Dedifferentiated amniotic fluid mesenchymal stem cell (primary cell): ENCODE data around the gene ARHGEF16.

Experiments
- DNase-seq: peaks from one replicate; pipeline ENCODE4 v3.0.0-alpha.2; 2016; ENCODE audit errors: extremely low spot score

The ARHGEF16 gene

DNA sequence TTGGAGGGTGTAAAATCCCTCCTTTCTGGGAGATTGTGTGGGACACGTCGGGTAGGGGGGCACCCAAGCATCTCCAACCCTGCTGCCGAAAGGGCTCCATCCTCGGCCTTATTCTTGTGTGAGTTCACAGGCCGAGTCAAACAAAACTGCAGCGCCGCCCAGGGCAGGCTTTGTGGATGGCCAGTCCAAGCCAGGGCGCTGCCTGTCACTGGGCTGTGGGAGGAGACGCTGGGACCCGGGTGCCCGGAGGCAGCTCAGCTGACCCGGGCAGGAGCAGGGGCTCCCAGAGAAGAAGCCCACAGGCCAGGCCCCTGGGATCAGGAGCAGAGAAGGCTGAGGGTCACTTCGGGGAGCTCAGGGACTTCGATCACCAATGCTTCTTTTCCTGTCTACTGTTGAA is 31.8 kb upstream of the ARHGEF16 start:
- DNase-seq, result no peak

DNA sequence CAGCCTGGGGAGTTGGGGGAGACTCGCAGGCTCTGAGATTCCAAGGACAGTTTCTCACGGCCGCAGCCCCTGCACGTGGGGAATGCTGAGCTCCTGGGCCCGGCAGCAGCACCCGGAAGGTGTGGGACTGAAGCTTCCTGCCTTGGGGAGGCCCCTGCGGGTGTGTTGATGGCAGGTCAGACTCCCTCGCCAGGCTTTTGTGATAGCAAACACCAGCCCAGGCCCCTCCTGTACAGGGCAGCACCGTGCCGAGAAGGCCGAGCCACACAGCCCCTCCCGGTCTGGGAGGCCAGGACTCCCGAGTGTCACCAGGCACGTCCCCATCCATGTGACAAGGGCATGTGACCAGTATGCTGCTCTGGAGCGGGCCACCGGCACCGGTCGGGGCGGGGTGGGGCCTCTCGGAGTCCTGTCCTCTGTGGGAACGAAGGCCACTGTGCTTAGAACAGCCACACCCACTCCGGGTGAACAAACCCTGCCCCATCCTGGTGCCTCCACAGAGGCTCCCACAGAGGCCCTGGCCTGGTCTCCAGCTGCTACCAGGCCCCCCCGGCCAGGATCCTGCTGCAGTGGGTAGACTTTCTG is 31.1 kb upstream of the ARHGEF16 start:
- no peak for DNase-seq

DNA sequence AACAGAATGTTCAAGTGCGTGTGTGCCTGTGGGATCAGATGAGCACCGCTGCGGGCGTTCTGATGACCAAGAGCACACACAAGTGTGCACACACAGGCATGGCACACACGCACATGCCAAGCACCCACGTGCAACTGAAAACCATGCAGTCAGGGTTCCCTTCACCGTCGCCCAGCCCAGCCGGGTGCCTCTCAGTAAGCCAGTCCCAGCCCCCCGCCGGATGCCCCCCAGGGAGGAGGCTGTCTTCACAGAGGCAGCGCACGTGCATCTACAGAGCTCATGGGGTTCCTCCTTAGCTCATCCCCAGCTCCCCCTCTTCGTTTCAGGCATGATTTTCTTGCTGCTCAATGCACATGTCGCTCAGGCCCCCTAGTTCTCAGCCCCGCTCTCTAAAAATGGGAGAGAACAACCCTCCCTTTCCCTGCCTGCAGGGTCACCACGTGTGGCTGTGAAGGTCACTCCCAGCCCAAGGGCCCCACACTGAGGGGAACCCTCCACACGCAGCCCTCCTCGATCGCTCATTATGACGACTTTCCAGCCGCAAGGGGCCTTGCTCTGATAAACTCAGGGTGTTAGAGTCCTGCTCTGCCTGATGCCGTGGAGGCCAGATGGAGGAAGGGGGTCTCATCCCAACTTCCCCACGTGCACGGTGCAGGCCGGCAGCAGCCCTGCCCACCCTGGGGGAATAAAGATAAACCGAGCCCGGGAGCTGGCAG is 30.4 kb upstream of the ARHGEF16 start:
- DNase-seq, result no peak

DNA sequence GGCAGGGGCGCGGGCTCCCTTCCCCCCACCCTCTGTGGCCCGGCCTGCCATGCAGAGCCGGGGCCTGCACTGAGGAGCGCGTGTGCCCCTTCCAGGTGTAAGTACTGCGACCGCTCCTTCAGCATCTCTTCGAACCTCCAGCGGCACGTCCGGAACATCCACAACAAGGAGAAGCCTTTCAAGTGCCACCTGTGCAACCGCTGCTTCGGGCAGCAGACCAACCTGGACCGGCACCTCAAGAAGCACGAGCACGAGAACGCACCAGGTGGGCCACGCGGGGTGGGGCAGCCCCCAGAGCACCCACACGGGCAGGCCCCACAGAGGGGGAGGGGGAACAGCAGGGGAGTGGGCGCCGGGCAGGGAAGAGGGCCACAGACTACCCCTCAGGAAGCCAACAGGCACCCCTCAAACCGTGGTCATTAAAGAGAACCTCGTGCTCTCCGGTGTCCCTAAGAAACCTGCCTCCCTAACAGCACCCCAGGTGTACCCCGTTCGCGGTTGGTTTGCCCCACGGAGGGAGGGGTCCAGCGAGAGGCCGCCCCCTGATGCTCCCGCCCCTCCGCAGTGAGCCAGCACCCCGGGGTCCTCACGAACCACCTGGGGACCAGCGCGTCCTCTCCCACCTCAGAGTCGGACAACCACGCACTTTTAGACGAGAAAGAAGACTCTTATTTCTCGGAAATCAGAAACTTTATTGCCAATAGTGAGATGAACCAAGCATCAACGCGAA is 28.8 kb upstream of the ARHGEF16 start:
- DNase-seq, result no peak

DNA sequence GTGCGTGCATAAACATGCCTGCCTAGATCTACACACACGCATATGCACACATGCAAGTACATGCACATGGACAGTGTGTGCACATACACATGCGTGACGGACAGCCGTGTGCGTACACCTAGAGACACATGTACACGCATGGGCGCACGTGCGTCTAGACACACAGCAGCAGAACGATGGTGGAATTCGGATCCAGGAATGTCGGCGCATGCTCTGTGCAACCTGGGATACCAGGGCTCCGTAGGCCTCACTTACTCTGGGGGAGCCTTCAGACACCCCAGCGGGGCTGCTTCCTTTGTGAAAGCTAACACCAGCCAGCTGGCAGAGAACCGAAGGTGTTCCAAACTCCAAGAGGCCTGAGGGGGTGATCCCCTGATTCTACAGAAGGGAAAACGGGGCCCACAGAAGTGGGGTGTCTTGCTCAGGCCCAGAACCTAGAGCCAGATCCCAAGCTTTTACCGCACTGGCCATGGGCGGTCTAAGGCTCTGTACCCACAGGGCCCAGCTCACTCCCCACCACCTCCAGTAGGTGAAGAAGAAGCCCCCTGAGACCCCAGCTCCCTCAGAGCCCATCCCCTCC is 27.4 kb upstream of the ARHGEF16 start:
- DNase-seq, result no peak

DNA sequence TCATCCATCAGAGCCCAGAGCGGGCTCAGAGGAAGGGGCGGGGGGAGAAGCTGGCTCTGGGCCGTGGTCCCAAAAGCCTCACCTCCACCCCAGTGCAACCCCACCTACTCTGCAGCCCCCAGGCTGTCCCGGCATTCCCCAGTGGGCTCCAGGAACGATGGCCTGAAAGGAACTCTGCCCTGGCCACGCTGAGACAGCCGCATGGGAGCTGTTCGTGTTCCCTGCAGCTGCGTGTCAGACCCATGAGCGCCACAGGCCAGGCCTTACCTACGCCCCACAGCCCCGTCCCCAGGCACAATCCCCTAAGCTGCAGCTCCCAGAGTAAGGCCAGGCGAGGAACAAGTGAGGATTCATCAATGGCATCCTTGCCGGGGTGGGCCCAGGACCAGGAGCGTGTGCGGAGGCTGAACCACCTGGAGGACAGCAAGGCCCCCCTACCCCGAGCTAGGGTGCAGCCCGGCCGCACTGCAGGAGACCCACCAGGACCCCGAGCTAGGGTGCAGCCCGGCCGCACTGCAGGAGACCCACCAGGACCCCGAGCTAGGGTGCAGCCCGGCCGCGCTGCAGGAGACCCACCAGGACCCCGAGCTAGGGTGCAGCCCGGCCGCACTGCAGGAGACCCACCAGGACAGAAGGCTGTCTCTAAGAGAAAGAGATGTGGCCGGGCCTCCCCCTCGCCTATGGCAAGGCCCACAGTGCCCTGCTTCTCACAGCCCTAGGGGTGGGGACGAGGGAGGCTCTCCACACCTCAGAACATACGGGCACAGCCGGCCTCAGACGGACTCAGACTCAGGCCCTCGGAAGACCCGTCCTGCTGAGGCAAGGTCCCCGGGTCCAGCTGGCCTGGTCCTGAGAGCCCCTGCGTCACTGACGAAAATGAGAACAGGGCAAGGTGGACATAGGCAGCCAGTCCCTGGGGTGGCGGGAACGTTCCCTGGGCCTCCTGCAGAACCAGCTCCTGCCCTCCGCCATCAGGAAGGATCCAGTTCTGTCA is 26.5 kb upstream of the ARHGEF16 start:
- DNase-seq, result no peak

DNA sequence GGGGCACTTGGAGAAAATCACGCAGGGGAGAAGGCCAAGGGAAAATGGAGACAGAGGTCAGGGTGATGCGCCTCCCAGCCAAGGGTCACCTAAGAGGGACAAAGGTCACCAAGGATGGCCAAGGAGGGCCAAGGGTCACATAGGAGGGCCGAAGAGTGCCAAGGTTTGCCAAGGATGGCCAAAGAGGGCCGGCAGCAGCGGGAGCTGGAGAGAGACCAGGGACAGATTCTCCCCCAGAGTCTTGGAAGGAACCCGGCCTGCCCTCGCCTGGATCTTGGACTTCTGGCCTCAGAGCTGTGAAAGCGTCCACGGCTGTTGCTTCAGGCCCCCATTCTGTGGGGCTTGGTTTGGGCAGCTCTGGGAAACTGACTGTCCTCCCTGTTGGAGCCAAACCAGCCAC is 25.6 kb upstream of the ARHGEF16 start:
- no peak for DNase-seq

DNA sequence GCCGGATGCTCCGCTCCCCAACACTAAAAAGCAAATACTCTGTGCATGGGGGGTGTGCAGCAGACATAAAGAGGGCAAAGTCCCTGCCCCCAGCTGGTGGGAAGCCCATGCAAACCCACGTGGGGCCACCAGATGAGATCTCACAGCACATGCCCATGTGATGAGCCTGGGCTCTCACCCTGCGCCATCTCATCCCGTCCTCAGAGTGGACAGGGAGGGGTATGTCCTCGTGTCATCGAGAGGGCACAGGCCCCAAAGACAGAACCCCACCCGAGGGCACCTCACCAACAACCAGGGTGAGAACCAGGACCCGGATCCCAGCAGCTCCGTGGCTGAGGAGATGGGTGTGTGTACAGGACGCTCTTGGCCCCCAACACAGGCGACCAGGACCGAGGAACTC is 25.1 kb upstream of the ARHGEF16 start:
- no peak for DNase-seq

DNA sequence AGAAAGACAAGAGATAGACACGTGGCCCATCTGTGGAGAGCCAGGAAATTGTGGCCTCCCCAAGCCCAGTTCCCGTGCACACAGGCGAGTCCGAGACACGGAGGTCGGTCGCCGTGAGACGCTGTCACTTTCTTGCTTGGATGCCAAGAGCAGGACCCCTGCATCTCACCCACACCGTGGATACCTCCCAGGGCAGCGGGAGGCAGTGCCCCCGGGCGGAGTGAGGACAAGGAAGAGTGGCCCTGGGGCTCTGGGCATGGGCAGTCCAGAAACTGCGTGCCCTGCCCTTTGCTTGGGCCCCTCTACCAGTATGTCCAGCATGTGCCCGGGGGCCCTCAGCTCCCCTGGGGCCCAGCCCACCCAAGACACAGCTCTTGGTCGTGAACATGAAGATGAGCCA is 24.7 kb upstream of the ARHGEF16 start:
- DNase-seq, result no peak

DNA sequence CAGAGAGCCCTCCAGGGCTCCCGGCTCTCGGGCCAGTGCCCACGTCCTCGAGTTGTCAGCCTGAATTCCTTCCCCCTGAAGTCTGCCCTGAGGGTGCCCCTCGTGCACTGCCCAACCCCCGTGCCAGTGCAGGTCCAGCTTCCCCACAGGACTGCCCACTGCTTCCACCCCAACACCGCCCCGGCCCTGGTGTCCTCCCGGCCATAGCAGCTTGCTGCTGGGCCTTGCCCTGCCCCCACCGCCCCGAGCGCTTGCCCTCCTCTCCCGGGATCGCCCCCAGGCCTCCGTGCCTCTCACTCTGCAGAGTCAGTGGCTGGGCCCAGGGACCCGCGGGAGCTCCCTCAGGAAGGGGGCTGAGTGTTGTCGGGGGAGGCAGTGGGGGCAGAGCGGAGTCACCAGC is 24.1 kb upstream of the ARHGEF16 start:
- no peak for DNase-seq

DNA sequence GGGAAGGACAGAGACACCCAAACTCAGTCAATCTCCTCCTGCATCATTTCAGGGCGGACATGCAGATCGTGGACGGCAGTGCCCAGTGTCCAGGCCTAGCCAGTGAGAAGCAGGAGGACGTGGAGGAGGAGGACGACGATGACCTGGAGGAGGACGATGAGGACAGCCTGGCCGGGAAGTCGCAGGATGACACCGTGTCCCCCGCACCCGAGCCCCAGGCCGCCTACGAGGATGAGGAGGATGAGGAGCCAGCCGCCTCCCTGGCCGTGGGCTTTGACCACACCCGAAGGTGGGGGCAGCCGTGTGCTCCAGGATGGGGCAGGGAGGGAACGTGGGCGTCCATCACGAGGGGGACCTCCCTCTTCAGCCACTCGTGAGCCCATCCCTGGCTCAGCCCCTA is 23.6 kb upstream of the ARHGEF16 start:
- DNase-seq, result no peak

DNA sequence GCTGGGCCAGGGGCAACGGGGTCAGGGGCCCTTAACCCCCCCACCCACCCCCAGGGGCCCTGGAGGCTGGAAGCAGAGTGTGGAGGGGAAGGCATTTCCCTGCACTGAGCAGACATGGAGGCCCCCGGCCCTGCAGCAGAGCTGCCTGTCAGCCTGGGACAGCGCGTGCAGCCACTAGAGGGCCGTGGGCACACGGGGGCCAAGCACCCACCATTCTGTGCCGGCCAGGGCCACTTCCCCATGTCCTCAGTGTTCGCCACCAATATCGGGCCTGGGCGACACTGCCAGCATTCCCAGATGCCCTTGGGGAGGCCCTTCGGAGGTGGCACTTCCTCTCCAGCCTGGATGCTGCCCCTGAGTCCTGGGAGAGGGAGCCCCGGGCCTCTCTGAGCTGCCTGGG is 23.2 kb upstream of the ARHGEF16 start:
- DNase-seq, result no peak

DNA sequence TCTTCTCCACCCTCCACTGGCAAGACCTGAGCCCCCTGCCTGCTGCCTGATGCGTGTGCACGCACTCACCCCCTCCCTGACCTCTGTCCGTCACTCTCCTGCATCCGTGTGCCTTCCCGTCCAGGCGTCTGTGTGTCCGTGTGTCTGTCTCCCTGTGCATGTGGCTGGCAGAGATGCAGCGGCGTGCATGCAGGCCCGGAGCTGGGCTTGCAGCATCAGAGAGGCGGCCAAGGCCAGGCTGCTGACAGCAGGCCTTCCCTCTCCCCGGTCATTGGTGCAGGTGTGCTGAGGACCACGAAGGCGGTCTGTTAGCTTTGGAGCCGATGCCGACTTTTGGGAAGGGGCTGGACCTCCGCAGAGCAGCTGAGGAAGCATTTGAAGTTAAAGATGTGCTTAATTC is 22.8 kb upstream of the ARHGEF16 start:
- no peak for DNase-seq

DNA sequence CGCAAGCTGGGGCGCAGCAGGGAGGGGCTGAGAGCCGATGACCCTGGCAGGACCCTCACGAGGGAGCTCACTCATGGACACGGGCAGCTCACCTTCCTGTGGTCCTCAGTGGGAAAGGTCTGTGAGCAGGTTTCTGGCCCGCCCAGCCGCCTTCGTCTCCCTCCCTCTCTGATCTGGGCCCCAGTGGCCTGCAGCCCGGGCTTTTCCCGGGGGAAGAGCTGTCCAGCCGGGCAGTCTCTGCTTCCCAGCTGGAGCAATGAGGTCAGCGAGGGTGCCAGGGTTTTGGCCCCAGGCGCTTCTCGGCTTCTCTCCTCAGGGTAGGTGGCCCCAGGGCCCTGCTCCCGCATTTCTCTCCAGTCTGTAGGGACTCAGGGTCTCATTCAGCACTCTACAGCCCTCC is 22.2 kb upstream of the ARHGEF16 start:
- no peak for DNase-seq

DNA sequence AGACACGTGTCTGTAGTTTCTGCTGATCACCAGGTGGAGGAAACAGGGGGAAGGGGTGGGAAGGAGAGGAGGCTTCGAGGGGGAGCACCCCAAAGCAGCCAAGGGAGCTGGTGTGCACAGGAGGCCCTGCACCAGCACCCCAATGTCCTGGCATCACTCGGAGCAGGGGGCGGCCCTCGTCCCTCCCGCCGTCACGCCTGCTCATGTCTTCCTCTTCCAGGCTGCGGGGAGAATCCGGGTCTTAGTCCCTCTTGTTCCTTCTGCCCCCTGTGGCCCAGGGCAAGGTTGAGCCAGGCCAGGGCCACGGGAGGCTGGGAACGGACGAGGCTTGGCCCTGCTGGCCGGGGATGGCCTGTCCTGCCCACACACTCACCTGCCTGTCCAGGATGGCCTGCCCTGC is 21.4 kb upstream of the ARHGEF16 start:
- DNase-seq, result no peak

DNA sequence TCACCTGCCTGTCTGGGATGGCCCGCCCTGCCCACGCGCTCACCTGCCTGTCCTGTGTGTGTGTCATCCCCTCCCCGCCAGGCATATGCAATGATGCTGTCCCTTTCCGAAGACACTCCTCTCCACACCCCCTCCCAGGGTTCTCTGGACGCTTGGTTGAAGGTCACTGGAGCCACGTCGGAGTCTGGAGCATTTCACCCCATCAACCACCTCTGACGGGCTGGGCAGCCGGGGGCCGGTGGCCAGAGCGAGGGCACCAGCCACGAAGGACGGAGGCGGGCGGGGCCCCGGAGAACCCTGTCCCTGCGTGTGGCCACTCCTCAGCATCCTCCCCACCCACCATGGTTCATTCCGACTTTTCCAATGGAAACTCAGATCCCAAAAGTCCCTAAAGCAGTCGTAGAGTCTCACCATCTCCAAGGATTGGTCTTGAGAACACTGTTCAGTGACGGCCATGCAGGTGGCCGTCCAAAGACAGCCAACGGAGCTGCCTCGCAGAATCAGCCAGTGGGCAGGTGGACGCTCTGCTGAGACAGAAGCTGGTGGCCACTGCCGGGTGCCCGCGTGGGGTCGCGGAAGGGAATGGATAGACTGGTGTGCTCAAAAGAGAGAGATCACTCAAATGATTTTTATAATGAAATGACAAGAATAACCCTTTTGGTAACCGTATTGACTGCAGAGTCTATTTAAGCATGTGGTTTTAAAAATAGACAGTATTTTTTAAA is 20.7 kb upstream of the ARHGEF16 start:
- no peak for DNase-seq

DNA sequence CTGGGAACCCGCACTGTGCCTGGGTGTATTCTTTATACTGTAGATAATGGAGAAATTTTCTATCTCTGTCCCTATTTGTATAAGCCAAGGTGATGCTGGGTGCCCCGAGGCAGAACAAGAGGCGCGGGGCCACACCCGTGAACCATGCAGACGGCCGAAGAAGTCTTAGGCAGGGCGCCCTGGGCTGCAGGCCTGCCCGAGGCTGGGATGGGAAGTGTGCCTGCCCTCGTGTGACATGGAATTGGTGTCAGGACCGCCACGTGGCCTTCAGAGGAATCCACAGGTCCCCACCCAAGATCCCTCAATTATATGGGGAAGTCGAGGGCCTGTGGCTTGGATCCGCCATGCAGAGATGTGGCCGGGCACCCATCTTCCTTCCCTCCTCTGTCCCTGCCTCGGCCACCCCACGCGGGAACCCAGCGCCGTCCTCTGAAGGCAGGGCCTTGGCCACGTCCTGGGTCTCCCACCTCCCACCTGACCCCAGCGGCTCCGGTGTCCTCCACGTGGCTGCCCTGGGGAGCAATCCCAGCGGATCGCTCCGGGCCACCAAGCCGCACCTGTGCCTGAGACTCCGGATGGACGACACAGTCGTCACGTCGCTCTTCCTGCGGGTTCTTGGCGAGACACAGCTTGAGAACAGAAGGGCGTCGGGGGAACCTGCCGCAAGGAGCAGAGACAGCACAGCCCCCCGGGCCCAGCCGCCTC is 19.9 kb upstream of the ARHGEF16 start:
- no peak for DNase-seq

DNA sequence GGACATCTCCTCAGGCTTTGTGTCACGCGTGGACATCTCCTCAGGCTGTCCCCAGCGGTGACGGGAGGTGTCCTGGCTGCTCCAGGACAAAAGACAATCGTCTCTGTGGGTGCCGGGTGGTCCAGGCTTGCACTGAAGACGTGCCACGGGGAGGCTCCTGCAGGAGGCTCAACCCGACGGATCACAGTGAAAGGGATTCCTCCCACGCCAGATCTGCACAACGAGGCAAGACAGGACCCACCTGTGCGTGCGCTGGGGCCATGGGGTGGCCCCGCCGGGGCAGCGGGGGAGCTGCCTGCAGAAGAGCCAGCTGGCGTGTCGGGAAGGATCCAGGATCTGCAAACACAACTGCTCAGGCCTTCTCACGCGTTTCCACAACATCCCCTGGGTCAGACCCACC is 18.8 kb upstream of the ARHGEF16 start:
- DNase-seq, result no peak

DNA sequence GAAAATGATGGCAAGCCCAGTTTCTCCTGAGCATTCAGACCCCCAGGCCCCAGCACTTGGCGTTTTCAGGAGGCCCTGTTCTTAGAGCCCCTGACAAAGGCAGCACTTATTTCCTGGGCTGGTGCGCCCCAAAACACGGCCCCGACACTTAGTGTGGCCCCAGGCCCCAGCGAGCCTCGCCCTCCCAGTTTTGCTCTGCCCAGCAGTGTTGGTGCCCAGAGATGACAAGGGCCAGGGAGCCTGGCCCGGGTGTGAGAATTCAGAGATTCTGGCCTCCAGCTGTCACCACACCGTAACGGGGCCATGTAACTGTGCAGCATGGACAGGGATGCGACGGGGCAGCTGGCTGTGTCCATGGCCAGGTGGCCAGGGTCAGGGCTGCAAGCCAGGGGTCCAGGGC is 18.0 kb upstream of the ARHGEF16 start:
- no peak for DNase-seq

DNA sequence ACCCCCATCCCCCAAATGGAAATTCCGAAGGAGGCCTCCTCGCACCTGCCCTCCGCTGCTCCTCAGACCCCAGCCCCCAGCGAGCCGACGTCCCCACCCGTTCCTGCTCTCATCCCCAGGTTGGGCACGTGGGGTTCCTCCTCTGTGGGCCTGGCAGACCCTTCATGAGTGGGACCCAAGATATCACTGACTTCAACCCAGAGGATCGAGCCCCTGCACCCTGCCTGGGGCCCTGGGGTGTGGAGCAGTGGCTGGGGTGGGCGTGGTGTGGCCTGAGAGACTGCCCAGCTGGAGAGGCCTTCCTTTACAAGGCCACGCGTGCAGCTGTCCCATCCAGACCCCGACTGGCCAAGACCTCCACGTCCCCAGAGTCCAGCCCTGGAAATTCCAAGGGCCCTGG is 17.6 kb upstream of the ARHGEF16 start:
- no peak for DNase-seq
